Measurements from ENCODE around the gene TREML2. TPM values are rescaled to one million over a fixed set of nuclear protein-coding genes. Genes with fewer than 3 reads are reported as not detected.

Gene TREML2
- total and polyA plus RNA-seq, 2 of the 8 experiments (the other 6 are each of a cell fraction or from before 2014, with no cell fraction given), result 0.09 to 0.18 TPM

- no peak overlapping the region for H2BK5ac ChIP-seq (ENCODE audit: low read depth, low read length)
- WGBS, 2 experiments (ENCODE audit: extremely low coverage in 1 of 2, insufficient coverage in 1 of 2, insufficient read length in 1 of 2, insufficient replicate concordance in 2 of 2, low coverage in 1 of 2, low lambda C conversion rate in 2 of 2, missing lambda C conversion rate in 1 of 2), result 87% methylated on average over 12 of the region's 12 CpGs; no CpG with 5 or more reads in 1 of the 2 experiments
- no peak overlapping the region for H2BK15ac ChIP-seq (ENCODE audit: low read length)
- no peaks in the 10 kb centered on the region; a peak in 1 of 4 replicates for H3K9me3 ChIP-seq (ENCODE audit: insufficient read depth in 2 of 2, low read depth in 1 of 2, low read length in 1 of 2)
- H4K5ac ChIP-seq (ENCODE audit: insufficient read length, low read depth, low read length), result no peak overlapping the region
- POLR2A ChIA-PET (ENCODE audit: partially characterized antibody), result no interaction called here
- no peaks in the 10 kb centered on the region for H3K27me3 ChIP-seq (replicated peaks in 1 of 4; ENCODE audit: control insufficient read depth in 3 of 4, extremely low read depth in 1 of 4, insufficient read depth in 3 of 4, low read length in 3 of 4)
- H2AFZ ChIP-seq (ENCODE audit: low read length), result no peak overlapping the region
- no peak overlapping the region for H3K18ac ChIP-seq (ENCODE audit: extremely low read depth, low read length)
- no peak for TF ChIP-seq NRF1 (IDR thresholded peaks at IDR 0.05; ENCODE audit: low read depth, low read length)
- TF ChIP-seq CHD2 (IDR thresholded peaks at IDR 0.05; ENCODE audit: low read length), result no peak
- no peak for TF ChIP-seq GABPA (IDR thresholded peaks at IDR 0.05; ENCODE audit: borderline replicate concordance, insufficient read depth, low read length)
- no peak for TF ChIP-seq KDM1A (IDR thresholded peaks at IDR 0.05; ENCODE audit: borderline replicate concordance, low read length)
- no peak overlapping the region for H3K4me3 ChIP-seq (ENCODE audit: extremely low read depth in 1 of 4, insufficient read depth in 2 of 4, low read depth in 3 of 4, low read length in 4 of 4)
- no peaks in the 10 kb centered on the region for H4K20me1 ChIP-seq (replicated peaks in 1 of 2; ENCODE audit: control insufficient read depth in 1 of 2, insufficient read depth in 2 of 2, low read length in 2 of 2)
- H2AK5ac ChIP-seq (ENCODE audit: low read depth, low read length), result no peak overlapping the region
- H2BK120ac ChIP-seq (replicated peaks; ENCODE audit: low read depth, low read length), result no peak overlapping the region
- H2BK12ac ChIP-seq (ENCODE audit: low read depth, low read length), result no peak overlapping the region
- H3K36me3 ChIP-seq (ENCODE audit: control insufficient read depth in 2 of 4, insufficient read depth in 4 of 4, low read length in 3 of 4), result no peaks in the 10 kb centered on the region
- no peak overlapping the region for H3K4ac ChIP-seq (replicated peaks; ENCODE audit: insufficient read length, low read depth, low read length)
- no peak overlapping the region for H3K56ac ChIP-seq (replicated peaks; ENCODE audit: insufficient read length, low read depth, low read length)
- no peaks in the 10 kb centered on the region for H3K79me2 ChIP-seq (ENCODE audit: control insufficient read depth in 1 of 2, insufficient read depth in 2 of 2, low read length in 2 of 2)
- H3K27ac ChIP-seq (ENCODE audit: low read depth, low read length), result no peak overlapping the region
- no peak overlapping the region for H4K91ac ChIP-seq (replicated peaks; ENCODE audit: insufficient read length, low read length)
- H4K8ac ChIP-seq (ENCODE audit: extremely low read depth, insufficient read depth, low read length), result no peak overlapping the region
- H3K4me2 ChIP-seq (ENCODE audit: insufficient read depth in 1 of 2, low read depth in 2 of 2, low read length in 2 of 2), result no peak overlapping the region
- no peak overlapping the region for H3K9ac ChIP-seq (replicated peaks in 1 of 4; ENCODE audit: extremely low read depth in 1 of 4, low read depth in 3 of 4, low read length in 3 of 4)
- H3K4me1 ChIP-seq (replicated peaks in 1 of 4; ENCODE audit: control insufficient read depth in 3 of 4, insufficient read depth in 4 of 4, low read length in 3 of 4), result peaks cover 0 to 7% (median 4%) of the 10 kb centered on the region in 4 experiments; a peak in 4 of 7 replicates
- no peaks in the 10 kb centered on the region for H3K79me1 ChIP-seq (ENCODE audit: low read depth, low read length)
- H2BK20ac ChIP-seq (ENCODE audit: low read length), result no peak overlapping the region
- no peak for DNase-seq (ENCODE audit: low read depth in 1 of 2, low spot score in 2 of 2)
- H3K23me2 ChIP-seq (ENCODE audit: low read depth, low read length), result no peaks in the 10 kb centered on the region; the same call in 1 of the 2 replicates
- no peak overlapping the region for H3K14ac ChIP-seq (ENCODE audit: insufficient read length)
- CTCF ChIA-PET (ENCODE audit: partially characterized antibody), result interaction anchor here (0.9 to 2.3 kb wide), 7 partner anchors 9 to 144 kb away, joined by 3 to 12 read pairs (median 6); no protein-coding TSS in a partner anchor
- FAIRE-seq, result no peak
- no peak overlapping the region for H3K23ac ChIP-seq (ENCODE audit: insufficient read length)
Measured at GRCh38 chr6:41176189-41176588, 24.8 kb downstream of the TREML2 start.
